ELF-1 (cell line): ENCODE results near the gene RAD51.

Source experiments
- DNase-seq: peaks from one replicate; pipeline ENCODE4 v3.0.0-alpha.2; 2016; ENCODE audit warnings: low read depth, low spot score

Gene RAD51

DNA sequence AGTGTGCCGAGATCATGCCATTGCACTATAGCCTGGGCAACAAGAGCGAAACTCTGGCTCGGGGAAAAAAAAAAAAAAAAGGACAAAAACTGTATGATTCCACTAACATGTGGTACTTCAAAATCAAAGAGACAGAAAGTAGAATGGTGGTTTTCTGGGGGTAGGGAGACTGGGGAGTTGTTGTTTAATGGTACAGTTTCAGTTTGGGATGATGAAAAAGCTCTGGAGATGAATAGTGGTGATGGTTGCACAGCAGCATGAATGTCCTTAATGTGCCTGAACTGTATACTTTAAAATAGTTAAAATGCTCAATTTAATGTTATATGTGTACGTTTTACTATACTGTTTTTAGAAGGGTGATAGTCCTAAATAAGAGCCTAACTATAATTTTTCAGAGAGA, 27.4 kb downstream of the RAD51 start:
- DNase-seq, result no peak

DNA sequence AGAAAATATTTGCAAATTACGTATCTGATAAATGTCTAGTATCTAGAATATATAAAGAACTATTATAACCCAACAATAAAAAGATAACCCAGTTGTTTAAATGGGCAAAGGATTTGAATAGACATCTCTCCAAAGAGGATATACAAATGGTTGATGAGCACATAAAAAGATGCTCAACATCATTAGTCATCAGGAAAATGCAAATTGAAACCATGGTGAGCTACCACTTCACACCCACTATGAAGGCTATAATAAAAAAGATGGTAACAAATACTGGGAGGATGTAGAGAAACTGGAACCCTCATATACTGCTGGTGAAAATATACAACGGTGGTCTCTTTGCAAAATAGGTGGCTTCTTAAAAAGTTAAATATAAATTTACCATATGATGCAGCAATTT, 28.0 kb downstream of the RAD51 start:
- DNase-seq, result no peak

DNA sequence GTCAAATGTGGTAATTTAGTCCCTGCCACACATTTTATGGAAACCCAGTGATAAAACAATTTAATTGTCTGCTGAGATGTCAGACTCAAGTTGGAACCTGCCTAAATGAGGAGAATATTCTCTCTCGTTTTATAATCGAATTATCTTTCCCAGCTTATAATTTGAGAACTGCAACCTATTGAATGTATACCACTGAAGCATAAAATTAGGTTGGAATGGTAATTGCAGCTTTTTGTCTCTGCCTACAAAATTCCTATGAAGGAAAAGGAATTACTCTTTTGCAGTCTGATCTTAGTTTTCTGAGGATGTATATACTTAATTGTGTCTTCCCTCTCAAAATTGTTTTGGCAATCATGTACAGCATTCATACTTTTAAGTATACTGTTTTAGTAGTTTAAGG, 28.9 kb downstream of the RAD51 start:
- no peak for DNase-seq

DNA sequence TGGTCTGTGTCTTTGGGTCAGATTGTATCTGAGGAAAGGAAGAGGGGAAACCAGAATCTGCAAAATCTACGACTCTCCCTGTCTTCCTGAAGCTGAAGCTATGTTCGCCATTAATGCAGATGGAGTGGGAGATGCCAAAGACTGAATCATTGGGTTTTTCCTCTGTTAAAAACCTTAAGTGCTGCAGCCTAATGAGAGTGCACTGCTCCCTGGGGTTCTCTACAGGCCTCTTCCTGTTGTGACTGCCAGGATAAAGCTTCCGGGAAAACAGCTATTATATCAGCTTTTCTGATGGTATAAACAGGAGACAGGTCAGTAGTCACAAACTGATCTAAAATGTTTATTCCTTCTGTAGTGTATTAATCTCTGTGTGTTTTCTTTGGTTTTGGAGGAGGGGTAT, 36.1 kb downstream of the RAD51 start:
- no peak for DNase-seq

DNA sequence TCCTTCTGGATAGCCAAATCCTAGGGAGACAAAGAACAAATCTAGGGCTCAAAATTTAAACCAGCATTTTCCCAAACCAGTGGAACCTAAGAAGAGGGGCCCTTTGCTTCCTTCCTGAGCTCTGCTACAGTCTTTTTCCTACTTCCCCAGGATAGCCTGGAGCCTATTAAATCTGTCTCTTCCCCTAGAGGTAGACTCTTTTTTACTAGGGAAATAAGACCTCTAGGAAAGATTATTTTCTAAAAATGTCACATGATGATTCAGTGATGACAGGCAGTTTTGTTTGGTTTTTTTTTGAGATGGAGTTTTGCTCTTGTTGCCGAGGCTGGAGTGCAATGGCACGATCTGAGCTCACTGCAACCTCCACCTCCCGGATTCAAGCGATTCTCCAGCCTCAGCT, 41.6 kb downstream of the RAD51 start:
- DNase-seq, result no peak

DNA sequence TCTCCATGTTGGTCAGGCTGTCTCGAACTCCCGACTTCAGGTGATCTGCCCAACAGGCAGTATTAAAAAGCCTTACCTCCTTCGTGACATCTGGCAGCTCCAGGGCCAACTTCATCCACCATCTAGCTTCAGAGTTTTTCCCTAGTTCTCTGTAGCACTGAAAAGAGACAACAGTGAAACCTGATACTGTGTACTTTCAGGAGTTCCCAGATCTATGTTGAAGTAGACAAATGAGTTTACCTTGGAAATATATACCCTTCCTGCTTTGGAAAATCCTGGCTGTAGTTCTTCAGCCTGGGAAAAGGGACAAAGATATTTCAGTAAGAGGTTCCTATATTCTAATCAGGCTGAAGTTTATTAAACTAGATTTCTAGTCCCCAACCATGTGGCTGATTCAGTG, 42.1 kb downstream of the RAD51 start:
- no peak for DNase-seq

DNA sequence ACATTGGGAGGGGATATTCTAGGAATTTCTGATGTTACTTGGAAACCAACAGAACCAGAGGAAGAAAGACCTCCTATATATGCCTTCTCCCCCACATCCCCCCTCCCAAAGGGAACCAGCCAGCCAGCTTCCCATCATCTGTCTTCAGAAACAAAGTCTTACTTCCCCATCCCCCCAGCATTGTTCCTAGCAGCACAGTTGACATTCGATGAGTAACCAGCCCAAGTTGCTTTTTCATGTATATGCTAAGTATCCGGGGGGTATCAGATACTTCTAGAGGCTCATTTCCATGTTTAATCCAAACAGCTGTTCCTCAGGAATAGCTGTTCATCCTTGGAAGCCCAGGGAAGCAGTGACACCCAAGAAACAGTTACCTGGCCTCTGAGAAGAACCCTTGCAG, 44.1 kb downstream of the RAD51 start:
- DNase-seq, result no peak

DNA sequence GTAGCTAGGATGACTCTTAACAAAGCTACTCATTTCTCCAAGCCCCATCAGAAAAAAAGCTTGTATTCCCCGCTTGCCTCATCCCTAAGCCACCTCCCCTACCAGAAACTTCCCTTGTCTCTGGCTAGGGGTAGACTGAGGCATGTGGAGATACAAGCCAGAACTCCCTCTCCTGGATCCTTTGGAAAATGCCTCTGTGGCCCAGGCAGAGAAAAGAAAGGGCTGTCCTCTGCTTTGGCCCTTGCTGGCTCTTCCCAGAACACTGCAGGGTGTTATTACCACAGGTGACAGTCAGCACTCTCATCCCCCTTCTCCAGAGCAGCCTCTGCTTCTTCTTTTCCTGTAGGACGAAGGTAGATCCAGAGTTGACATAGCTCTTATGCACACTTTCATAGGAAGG, 44.9 kb downstream of the RAD51 start:
- DNase-seq, result peak; percentile 20

DNA sequence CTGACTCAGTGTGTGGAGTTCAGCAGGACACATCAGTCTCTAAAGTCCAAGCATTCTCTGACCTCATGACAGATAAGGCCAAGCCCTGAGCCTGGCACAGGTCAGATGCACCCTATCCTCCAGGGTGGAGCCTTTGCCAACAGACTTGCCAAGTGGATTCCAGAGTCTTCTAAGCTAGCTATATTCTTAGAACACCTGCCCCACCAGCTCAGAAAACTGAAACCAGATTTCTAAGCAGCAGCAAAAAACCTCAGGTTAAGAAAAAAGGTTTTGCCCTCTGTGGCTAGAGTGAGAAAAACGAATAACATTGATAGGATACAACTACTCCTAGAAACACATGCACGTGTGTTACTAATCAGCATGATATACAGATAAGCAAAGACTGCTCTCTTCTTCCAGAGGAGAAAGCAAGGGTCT, 48.5 kb downstream of the RAD51 start:
- DNase-seq, result no peak

DNA sequence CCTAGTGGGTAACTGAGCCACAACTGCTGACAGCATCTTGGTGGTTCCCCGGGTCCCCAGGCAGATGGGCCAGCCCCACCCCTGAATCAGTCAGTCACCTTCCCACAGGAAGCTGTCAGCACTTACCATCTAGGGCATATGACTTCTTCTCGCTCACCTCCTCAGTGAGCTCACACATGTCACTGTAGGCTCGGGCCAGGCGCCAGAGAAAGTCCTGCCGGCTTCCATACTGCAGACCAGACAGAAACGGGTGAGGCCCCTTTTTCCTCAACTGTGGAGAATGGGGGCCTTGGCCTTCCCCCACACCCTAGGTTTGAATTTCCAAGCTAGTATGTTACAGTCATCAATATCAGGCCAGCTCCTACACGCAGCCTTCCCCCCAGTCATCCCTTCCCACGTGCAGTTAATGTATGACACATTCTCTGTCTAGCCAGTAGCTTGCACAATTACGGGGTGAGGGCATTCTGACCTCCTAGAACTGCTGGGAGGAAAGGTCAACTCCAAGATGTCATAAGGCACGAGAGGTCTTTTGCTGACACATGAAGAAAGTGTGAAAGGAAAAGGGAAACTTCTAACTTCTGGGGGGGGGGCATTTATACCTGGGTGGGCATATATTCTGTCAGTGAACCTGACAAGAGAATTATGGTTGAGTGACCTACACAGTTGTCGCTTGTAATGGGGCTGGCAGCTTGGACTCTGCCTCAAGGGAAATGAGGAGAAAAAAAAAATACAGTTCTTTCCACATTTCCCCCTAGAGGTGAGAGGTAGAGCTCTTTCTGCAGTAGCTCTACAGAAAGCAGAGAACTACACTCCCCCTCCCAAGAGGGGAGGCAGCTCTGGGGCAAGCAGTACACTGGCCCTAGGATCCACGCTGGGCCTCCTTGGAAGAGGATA, 49.2 kb downstream of the RAD51 start:
- no peak for DNase-seq

DNA sequence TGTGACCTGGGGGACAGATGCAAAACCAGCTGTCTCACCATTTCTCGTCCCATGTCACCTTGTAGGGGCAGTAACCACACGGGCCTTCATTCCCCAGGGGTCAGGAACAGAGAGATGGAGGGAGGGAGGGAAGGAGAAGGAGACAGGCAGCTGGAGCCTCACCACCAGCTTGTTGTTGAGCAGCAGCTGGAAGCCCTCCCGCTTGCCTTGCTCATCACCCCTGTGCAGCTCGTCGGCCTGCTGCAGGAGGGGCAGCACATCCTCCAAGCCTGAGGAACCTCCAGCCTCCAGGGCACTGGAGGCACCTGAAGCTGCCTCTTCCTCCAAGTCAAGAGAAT, 49.8 kb downstream of the RAD51 start:
- no peak for DNase-seq

DNA sequence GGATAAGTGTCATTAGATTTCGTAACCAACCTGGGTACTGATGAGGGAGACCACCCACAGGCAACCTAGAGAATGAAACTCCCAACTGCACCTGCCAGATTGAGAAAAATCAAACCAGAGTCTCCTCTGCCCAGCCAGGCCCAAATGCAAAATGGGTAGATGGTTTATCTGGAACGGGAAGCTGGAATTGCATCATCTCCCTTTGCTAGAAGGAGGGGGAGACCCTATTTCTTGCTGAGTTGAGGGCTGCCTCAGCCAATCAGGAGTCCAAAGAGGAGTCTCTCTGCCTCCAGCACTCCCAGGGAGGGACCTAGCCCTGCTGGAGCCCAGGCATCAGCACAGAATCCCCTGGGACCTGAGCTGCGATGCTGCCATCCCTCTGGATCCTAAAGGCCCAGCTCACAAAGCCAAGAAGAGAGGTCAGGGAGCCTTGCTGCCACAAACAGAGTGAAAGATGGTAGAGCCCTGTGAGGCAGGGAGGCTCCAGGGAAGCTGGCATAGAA, 52.0 kb downstream of the RAD51 start:
- DNase-seq, result no peak

DNA sequence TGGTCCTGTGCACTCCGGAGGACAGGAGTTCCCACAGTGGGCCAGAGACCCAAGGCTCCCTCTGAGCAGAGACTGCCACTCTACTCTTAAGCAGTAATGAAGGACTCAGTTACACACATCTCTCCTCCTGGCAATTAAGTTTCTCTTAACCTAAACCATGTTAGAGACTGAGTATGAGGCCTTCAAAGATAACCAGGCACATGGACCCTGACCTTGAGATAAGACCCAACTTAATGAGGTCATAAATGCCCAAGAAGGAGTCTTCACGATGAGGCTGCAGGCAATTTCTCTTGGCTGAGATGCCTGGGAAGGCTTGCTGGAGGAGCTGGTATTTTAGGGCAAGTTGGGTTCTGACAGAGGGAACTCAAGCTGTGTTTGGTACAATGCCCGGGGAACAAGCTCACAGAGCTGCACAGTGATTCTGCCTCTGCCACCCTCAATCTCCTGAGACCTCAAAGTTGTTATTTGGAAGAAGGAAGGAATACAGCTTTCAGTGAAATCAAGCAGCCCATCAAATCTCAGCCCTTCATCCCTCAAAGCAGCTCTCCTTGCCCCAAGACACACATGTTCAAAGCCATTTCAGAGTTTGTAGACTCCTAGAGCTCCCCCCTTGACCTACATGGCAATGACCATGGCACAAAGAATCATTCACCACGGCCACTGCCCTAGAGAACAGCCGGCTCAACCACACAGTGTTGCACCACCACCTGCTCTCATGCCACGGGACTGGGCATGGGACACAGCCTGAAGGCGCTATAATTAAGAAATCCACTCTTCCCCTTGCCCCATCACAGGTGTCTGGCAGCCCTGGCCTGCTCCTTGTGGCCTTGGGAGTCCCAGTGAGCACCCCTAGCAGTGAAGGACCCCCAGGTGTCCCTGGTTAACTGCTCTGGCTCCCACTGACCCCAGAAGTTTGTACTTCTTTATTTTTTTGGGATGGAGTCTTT, 53.0 kb downstream of the RAD51 start:
- DNase-seq, result no peak

DNA sequence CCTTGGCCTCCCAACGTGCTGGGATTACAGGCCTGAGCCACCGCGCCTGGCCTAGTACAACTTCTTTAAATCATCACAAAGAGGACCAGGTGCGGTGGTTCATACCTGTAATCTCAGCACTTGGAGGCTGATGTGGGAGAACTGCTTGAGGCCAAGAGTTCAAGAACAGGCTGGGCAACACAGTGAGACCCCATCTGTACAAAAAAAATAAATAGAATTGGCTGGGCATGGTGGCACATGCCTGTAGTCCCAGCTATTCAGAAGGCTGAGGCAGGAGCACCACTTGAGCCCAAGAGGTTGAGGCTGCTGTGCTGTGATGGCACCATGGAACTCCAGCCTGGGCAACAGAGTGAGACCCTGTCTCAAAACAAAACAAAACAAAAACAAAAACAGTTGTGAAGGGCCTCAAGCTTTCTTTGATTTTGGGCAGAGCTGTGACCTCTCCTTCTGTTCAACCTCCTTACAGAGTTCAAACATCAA, 54.2 kb downstream of the RAD51 start:
- DNase-seq, result no peak

DNA sequence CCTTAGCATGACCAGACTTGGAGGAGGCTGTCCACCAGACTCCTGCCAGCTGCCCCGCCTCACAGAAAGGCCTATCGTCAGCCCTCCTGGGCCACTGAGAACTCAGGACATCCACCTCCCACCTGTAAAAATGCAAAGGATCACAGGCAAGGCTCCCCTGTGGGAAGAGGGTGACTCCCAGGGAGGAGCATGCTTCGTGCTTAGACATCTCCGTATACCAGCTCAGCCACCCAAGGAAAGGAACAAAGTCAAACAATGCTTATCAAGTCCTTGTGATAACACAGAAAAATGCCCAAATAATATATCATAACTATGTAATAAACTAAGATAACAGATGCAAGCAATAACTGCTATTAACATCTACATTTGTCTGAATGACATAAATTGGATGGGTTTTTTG, 55.9 kb downstream of the RAD51 start:
- DNase-seq, result no peak

DNA sequence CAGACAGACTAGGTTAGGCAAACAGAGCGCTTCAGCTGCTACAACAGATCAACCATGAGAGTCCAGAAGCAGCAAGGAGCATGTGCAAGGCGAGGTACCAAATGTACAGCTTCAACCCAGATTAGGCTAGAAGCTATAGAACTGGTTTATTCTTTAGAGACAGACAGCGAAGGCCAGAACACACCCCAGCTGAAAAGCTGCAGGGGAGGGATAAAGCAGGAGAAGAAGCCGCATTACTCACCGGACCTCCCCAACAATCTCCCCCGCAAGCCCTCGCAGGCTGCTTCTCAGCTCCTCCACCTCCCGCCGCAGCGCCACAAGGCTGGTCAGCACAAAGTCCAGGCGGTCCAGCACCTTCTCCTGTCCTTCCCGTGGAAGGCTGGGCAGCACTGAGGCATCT, 56.8 kb downstream of the RAD51 start:
- DNase-seq, result no peak

DNA sequence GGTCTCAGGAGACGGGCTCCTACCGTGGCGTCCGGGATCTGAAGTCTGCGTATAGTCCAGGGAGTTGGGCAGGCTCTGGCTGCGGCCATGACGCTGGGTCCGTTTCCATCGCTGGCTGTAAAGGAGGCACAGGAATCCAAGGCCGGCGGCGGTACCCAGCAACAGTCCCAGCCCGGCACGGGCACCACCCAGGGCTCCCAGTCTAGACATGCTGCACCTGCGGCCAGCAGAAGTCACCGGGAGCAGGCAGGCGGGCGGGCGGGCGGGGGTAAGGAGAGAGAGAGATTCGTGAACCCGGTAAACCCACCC, 59.6 kb downstream of the RAD51 start:
- peak; percentile 48 for DNase-seq

DNA sequence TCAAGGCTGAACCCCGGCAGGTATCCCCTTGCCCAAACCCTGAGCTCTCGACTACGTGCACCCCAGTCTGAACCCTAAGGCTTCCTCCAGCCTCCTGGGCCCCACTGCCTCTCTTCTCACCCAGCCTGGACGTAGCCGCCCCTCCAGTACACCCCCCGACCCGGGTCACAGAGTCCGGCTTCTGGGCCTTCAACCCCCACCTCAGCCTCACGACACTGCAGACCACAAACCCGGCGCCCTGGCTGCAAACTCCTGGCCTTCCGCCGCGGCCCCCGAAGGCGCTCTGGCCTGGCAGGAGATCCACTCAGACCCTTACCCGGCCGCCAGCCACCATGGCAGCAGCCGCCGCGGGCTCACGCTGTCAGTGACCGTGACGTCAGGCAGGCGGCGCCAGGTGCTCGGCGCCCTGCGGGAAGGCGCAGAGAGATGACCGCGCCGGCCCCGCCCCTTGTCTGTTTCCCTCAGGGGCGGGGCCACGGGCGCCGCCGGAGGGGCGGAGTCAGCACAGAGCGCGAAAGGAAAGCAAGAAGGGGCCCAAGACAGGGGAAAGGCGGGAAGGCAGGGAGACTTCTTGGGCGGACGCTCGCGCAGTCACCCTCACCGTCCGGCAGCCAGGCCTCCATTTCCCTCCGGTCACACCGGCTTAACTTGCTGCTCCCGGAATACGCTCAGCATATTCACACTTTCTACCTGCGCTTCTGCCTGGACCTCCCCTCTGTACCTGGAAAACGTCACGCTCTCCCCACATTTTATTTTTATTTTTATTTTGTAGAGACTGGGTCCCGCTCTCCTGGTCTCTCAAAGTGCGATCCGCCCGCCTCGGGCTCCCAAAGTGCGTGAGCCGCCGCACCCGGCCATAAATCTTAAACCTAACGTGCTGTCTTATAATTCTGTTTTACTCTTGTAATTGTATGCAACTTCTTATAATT, 60.2 kb downstream of the RAD51 start, which contains the start of gene RMDN3:
Gene RMDN3, minus strand, starts transcription at position 372 of the 929 bp plus-strand sequence. CDS start 471 bp downstream, outside the sequence.
- DNase-seq, result peak; percentile 99

DNA sequence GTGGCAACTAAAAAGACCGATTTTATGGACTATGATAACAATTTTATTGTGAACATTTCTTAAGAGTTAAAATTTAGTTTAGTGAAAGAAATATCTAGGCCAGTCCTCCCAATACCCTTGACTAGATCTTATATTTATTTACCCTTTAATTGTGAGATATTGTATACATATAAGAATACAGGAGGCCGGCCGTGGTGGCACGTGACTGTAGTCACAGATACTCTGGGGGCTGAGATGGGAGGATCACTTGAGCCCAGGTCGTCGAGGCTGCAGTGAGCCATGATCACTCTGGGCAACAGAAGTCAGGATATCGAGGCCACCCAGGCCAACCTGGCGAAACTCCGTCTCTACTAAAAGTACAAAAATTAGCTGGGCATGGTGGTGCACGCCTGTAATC, 60.8 kb downstream of the RAD51 start:
- DNase-seq, result peak; percentile 25

DNA sequence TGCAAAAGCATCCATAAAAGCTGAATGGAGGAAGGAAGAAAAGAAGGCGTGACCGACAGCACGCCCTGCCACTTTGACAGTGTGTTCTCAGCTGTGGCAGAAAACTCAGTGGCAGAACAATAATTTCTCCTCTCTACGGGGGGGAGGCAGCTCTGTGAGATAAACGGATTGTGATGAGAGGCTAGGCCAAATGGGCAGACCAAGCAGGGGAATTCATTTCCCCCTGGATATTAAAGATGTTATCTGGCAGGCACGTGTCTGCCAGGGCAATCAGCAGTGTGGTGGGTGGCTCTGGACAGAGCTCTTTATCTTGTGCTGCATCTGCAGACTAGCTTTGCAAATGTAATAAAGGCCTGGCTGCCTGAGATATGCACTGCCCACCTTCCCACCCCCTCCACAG, 62.0 kb downstream of the RAD51 start:
- peak; percentile 41 for DNase-seq

DNA sequence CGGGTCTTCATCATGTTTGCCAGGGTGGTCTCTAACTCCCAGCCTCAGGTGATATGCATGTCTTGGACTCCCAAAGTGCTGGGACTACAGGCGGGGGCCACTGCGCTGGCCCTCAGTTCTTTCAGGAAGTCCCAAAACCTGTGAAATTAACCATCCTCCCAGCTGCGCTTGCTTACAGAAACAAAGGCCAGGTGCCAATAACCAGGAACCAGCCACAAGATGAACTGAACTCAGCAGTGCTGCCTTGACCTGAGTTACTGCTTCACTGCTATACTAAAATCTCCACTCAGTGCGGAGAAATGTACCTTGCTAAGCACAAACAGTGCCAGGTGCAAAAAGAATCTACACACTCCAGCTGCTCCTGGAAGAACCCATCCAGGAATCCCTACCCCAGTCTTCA, 65.0 kb downstream of the RAD51 start:
- DNase-seq, result no peak
